GM19023 (cell line): ENCODE data around the gene CYP2B6.
"Not testable (repeated sequence)": the region's sequence is repeated elsewhere in the genome, so short reads cannot be mapped to it uniquely, and the experiment has no call there.

ENCODE experiments used
- ATAC-seq: cut with Tn5 transposase; IDR thresholded peaks from one replicate; pipeline ENCODE4 v1.9.1; 2021; ENCODE audit warnings: mild to moderate bottlenecking, moderate library complexity; ENCODE audit not compliant: unreplicated experiment

Gene CYP2B6

GRCh38 chr19:40980743-40981442 lies 10.2 kb upstream of the CYP2B6 start:
- not testable (repeated sequence) for ATAC-seq

- no peak for ATAC-seq
Observed at GRCh38 chr19:40981591-40981990, 9.5 kb upstream of the CYP2B6 start.

GRCh38 chr19:40982594-40983101 lies 8.4 kb upstream of the CYP2B6 start:
- no peak for ATAC-seq

- ATAC-seq = no peak
Observed at GRCh38 chr19:40989453-40989852, 1.6 kb upstream of the CYP2B6 start.

GRCh38 chr19:40995355-40995754 lies 4.3 kb downstream of the CYP2B6 start:
- ATAC-seq = no peak

GRCh38 chr19:40999018-40999417 lies 7.9 kb downstream of the CYP2B6 start:
- ATAC-seq = not testable (repeated sequence)

- no peak for ATAC-seq
Observed at GRCh38 chr19:41000310-41000737, 9.2 kb downstream of the CYP2B6 start.

- no peak for ATAC-seq
Observed at GRCh38 chr19:41001243-41001971, 10.3 kb downstream of the CYP2B6 start.

GRCh38 chr19:41003656-41004055 lies 12.6 kb downstream of the CYP2B6 start:
- ATAC-seq = not testable (repeated sequence)

GRCh38 chr19:41009700-41010235 lies 18.7 kb downstream of the CYP2B6 start:
- ATAC-seq = no peak

- ATAC-seq = no peak
Observed at GRCh38 chr19:41013359-41013758, 22.3 kb downstream of the CYP2B6 start.

- ATAC-seq = no peak
Observed at GRCh38 chr19:41014643-41015042, 23.6 kb downstream of the CYP2B6 start.

GRCh38 chr19:41016488-41017071 lies 25.5 kb downstream of the CYP2B6 start:
- no peak for ATAC-seq

- no peak for ATAC-seq
Observed at GRCh38 chr19:41018736-41019290, 27.7 kb downstream of the CYP2B6 start.

- no peak for ATAC-seq
Observed at GRCh38 chr19:41019346-41019745, 28.3 kb downstream of the CYP2B6 start.

GRCh38 chr19:41023193-41023592 lies 32.1 kb downstream of the CYP2B6 start:
- no peak for ATAC-seq

GRCh38 chr19:41025411-41025810 lies 34.3 kb downstream of the CYP2B6 start:
- no peak for ATAC-seq

- ATAC-seq = no peak
Observed at GRCh38 chr19:41025871-41026270, 34.8 kb downstream of the CYP2B6 start.

- ATAC-seq = no peak
Observed at GRCh38 chr19:41027273-41027967, 36.3 kb downstream of the CYP2B6 start.
